Stimulated activated CD4-positive, alpha-beta T cell treated with anti-CD3 and anti-CD28 coated beads, Interleukin-12 subunit alpha, Interleukin-12 subunit beta, amount 100 ng/mL, for 24 hours (primary cell): ENCODE results near the gene MYO5B.

ENCODE experiments used
- DNase-seq, 2 experiments: peaks; one replicate each; pipeline ENCODE4 v3.0.0-alpha.2; 2020; ENCODE audit warnings: low read depth in 2 of 2

MYO5B gene

DNA sequence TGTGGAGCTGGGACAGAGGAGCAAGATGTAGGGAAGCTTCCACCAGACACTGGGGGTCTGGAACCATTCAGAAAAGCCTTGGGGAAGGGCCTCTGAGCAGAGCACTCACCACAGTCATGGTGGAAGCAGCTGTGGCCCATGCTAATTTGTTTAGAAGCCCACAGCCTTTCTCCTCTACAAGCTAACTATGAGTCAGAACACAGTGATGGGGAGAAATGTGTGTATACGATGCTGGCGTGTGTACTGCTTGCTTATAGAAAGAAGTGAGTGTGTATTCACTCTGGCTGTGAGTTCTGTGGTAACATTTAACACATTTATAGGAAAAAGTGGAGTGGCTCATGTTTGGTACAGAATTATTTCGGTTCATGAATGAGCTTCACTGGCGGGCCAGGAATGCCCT is 224.6 kb downstream of the MYO5B start:
- no peak for DNase-seq

DNA sequence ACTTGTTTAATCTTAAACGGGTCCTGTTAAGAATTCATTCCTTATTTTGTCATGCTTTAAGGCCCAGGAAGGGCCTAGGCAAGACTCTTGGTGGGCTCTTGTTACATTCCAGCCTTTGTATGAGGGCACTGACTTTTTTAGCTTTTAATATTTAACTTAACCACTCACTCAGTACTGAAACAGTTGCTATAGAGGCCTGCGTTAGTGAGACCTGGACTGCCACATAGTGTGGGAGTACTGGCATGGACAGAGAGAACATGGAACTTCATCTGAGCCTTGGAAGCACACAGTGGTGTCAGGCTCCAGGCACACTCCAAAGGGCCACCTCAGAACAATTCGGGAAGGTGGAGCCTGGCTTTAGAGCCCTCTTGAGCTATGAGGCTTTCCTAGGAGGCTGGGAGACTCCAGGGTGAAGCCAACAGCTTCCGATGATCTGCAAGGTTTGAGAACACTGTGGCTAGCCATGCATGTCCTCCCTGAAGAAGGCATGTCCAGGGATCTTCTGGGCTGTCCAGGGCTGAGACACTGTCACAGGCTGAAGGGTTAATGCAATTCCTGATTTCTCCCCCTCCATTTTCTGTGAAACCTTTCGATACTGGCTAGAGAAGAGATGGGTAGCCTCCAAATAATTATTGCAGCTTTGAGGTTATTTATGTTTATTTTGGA is 226.2 kb downstream of the MYO5B start:
- DNase-seq, result no peak

DNA sequence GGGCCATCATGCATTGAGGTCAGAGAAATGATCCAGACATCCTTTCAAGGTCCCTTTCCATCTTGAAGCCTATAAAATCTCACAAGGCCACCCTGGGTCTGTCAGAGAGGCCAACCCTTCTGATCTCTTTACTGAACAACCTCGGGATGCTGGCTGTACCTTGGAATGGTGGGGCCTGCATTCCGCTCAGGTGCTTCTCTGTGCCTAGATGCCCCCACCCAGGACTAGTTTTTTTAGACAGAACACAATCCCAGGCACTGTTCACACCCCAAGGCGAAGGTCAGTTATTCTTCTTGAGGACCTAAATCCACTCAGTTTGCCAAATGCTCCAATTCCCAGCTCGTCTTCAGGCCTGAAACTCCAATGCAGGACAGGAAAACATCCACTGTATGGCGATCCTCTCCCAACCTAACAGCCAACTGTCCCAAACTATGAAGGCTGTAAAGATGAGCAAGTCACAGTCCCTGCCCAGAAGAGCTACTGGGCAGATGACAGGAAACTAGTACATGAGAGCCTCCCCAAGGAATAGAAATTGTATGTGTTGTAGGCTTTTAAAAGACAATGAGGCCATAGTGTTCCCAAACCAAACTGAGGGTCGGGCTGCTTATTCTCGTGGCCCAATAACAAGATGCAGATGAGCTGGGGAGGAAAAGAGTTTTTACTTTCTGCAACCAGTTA is 227.2 kb downstream of the MYO5B start:
- no peak for DNase-seq

DNA sequence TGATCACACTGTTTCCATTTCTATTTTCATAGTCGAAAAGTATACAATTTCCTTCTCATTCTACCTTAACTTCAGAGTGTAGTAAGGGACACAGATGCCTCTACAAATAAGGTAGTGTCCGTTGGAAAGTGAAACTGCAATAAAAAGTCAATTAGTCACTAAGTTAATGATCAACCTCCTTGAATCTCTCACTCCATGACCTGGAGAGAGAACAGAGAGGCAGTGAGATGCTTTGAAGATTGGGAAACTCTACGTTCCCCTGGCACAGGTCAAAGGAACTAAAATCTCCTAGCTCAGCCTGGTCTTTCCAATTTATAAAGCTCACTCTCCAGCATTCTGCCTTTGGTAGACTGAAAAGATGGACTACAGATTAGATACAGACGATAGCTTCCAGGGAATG is 227.8 kb downstream of the MYO5B start:
- DNase-seq, result no peak

DNA sequence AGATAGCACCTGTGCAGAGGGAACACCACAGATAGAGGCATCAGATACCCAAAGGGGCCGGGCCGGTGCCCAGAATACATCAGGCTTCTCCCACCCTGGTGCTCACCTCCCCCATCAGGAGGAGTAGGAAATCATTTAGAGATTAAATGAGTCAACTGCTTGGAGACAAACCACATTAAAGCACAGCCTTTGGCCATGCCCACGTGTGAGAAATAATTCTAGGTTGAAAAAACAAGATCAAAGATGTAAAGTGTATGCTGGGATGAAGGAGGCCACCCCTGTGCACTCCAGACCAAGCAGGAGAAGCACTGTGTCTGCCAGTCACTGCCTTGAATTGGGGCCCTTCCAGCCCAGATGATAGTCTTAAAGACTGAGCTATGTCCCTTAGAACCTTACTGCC is 228.9 kb downstream of the MYO5B start:
- no peak for DNase-seq

DNA sequence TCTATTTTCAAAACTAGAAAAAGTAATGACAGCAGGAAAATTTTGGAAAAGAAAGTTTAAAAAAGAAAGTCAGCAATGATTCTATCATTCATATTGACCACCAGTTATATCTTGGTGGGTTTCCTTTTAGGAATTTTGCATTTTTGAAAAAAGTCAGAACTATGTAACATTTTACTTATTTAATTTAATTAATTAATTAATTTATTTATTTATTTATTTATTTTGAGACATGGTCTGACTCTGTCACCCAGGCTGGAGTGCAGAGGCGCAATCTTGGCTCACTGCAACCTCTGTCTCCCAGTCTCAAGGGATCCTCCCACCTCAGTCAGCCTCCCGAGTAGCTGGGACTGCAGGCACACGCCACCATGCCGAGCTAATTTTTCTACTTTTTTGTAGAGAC is 231.7 kb downstream of the MYO5B start:
- no peak for DNase-seq

DNA sequence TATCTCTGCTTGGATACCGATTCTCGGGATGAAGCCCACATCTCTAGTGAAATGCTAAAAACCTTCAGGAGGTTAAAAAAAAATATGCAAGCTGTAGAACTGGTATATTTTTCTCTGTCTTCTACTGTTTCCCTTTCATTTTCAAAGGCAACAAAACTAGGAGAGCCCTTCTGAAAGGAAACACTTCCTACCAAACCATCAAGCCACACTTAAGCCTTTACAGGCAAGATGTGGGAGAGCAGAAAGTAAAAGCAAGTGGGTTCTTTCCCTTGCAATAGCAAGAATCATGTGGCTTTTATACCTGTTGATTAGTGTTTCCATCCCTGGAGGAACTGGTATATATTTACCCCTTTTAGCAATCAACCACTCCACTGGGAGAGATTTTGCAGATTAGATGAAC is 233.7 kb downstream of the MYO5B start:
- no peak for DNase-seq

DNA sequence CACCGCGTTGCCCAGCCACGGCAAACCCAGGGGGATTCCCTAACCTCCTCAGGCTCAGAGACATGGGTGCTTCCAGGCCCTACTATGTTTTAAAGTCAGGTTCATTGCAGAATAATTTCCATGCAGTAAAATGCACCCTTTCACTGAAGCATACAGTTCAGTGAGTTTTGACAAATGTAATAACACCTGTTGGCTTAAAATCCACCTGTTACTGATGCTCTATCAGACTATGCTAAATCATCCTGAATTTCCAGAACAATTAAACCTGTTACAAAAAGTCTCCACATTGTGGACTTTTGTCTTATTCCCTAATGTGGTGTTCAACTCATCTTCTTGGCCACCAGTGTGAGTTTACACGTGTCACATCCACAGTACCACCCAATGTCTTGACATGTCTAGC is 234.6 kb downstream of the MYO5B start:
- DNase-seq, result no peak

DNA sequence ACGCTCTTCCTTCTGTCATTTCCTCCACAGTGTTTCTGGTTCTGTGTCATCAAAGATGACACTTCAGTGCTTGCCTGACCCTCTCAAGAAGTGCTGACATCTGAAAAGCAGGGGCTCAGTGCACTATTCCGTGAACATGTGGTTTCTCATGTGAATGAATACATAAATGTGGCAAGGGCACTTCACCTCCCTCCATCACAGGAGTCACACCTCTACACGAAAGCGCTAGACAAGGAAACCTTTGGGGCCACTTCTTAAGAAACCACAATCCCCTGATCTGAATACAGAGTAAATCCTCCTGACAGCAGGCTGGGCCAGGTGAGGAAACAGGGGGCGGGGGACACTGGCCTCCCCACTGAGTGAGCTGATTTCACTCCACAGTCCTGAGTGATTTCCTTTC is 235.8 kb downstream of the MYO5B start:
- no peak for DNase-seq

DNA sequence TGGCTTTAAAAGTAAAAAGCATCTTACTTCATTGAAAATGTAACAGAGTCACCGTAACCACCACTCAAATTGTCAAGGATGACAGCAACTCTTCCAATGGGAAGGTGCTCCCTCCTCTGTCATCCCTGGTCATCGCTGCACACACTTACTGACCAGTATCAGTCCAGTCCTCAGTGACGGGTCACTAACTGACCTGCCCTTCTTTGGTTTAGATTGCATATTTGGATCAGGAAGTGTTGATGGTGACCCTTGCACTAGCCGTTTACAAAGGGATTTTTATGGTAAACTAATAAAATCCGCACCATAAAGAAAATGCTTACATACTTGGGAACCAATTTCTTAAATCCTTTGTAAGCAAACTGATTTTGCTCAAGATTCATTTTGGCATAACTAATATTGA is 239.7 kb downstream of the MYO5B start:
- DNase-seq, result no peak

DNA sequence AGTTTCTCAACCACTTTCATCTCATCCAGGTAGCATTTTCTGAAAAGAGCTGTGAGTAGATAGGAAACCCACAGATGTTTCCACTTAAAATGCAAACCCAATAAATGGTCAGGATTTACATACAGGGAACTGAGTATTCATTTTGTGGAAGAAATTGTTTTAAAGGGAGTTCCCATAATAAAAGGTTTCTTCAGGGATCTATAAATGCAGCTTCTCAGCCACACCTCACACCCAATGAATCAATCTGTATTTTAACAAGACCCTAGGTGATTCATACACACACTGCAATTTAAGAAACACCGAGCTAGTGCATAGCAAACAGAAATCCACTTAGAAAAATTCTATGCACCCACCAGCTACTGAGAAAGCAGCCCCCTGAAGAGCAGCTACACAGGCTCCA is 241.6 kb downstream of the MYO5B start:
- no peak for DNase-seq

DNA sequence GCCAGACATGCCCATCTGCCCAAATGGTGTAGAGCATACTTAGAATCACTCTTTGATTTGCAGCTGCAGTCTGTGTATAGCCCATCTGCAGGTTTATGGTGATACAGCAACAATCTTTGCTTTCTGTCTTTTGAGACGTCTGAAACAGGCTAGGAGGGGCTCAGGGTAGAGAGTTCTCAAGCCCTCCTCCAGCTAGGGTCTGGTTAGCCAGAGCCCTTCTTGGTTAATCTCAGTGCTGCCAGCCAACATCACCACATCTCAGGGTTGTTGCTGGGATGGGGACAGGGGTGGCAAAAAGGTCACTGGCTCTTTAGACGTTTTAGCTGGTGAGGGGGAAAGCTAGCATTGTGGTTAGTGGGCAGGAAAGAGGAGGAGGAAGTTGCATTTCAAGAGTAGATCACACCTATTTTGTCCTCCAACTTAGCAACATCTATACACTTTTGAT is 245.0 kb downstream of the MYO5B start:
- no peak for DNase-seq

DNA sequence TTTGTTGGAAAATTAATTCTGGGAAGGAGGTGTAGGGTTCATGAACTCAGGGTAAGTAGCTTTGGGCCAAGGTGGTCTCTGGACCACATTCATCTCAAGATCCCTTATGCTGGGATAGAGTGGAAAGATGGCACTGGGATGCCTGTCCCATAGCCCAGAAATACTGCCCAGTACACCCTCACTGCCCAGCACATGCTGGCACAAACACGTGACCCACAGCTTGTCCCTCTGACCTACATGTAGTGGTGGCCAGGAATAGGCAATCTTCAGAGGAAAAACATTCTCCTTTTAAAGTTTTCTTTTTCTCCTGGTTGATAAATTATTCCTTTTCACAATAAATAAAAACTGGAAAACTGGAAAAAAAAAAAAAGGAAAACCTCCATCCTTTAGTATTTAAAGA is 246.0 kb downstream of the MYO5B start:
- DNase-seq, result no peak

DNA sequence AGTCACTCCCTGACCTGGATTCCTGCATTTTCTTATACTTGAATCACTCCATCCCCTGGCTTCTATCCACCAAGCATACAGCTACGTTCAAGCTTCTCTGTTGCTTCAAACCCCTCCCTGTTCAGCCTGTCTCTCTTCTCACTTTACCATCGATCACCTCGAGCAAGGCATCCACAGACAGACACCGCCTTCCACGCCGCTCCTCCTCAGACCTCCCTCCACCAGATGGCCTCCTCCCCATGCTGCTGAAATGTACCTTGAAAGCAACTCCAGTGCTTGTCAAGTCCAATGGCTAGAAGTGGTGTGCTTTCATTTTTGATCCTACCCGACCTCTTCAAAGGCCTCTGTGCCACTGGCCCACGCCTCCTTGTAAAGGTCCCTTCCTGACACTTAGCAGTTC is 250.3 kb downstream of the MYO5B start:
- no peak for DNase-seq

DNA sequence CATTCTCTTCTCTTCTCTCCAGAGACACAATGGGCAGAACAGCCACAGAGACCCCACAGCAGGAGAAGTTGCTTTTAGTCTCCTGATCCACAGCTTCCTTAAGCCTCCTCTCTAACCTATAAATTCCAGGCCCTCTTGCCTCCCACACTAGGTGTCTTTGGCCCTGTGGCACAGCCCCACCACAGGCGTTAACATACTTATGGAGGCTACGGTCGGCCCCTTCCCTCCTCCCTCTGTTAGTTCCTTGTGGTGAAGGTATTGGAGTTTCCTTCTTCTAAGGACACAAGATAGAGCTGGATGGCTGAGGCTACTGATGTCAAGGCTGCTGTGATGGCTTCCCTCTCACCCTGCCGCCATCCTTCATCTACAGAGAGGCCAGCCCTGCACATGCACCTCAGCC is 258.1 kb downstream of the MYO5B start:
- no peak for DNase-seq

DNA sequence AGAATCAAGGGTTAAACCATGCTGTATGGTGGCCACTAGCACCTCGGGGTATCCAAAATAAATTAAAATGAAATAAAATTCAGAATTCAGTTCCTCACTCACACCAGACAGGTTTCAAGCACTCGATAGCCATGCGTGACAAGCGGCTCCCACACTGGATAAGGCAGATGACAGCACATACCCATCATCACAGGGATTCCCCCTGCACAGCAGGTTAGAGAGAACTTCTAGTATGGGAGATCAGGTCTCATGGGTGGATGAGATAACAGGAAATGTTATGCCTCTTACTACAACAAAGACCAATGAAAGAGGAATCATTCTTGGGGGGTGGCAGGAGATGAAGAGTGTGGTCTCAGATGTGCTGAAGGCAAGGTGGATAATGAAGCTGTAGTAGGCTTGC is 259.7 kb downstream of the MYO5B start:
- no peak for DNase-seq

DNA sequence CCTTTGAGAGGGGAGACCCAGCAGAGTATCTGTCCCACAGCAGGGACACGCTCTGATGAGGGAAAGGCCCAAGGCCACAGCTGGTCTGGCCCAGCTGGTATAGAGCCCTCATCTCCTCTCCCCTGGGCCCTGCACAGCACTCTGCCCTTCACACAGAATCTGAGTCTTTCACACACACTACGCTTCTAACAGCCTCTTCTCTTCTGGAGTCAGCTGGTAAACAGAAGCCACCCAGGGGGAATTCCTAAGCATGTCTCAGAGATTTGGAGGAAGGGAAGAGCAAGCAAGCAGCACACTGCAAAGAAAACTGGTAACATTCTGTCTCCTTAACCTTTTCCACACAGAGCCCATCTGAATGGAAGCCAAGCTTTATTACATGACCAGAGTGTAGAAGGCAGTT is 260.5 kb downstream of the MYO5B start:
- no peak for DNase-seq

DNA sequence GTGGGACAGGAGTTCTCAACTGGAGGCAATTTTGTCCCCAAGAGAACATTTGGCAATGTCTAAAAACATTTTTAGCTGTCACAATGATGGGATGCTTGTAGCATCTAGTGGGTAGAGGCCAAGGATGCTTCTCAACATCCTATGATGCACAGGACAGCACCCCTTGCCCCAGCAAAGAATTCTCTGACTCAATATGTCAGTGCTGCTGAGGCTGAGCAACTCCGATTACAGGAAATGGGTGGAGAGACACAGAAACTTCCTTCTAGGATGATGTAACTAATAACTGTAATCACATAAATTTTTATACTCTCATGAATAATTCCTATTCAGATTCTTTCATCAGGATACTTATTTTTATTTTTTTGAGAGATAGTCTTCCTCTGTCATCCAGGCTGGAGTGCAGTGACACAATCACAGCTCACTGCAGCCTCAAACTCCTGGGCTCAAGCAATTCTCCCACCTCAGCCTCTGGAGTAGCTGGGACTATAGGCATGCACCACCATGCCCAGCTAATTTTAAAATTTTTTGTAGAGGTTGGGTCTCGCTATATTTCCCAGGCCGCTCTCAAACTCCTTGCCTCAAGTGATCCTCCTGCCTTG is 261.3 kb downstream of the MYO5B start:
- DNase-seq, result no peak

DNA sequence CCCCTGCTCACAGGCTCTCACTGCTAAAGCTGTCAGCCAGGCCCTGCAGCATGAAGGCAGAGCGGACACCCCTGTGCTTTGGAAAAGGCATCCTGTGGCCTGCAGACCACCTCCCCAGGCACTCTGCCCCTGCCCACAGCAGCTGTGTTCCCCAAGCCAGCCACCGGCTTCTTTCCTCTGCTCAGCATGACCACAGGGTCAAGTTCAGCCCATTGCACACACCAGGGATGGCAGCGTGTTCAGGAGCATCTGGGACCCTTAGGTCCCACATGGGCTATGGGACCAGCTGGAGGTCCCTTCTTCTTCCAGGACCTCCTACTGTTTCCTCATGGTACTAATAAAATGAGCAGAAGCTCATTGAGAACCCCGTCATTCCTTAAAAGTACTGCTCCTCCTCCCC is 263.2 kb downstream of the MYO5B start:
- no peak for DNase-seq

DNA sequence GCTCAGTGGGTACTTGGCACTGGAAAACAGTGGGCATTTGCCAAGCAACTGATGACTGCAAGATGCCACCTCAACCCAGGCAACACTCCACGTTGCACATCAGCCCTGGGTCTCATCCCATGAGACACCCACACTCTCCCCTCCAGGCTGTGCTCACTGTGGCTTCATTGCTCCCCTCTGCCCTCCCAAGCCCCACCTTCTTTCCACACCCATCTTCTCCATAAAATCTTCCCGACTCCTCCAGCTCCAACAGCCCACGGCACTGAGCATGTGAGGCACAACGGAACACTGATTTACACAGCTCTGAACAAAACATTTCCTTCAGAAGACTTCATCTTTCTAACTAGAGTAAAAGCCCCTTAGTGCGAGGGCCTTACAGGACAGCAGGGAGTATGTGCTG is 263.8 kb downstream of the MYO5B start:
- DNase-seq, result no peak

DNA sequence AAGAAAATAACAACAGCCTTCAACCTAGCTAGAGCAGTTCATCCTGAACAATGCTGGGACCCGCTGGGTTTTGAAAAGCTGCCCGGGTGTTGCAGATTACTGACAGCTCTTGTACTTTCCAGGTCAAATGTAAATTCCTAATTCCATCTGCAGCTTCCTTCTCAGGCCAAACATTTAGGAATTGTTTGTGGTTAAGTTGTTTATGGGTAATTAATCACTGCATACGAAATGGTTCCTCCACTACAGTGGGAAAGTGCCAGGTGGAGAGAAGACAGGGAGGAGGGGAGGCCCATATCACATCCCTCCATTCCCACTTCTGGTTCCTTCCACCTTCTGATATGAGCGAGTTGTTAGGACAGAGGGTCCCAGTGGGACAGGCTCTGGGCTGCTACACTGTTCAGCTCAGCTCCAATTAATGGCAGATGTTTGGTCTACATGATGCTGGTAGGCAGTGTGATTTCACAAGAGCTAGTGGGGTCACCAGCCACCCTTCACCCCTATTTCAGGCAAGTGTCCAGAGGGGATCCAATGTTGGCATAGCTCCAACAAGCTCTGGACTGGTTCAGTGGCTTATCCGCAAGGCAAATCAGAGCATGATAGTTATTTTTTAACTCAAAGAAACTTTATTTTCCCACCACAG is 268.7 kb downstream of the MYO5B start:
- DNase-seq, result no peak

DNA sequence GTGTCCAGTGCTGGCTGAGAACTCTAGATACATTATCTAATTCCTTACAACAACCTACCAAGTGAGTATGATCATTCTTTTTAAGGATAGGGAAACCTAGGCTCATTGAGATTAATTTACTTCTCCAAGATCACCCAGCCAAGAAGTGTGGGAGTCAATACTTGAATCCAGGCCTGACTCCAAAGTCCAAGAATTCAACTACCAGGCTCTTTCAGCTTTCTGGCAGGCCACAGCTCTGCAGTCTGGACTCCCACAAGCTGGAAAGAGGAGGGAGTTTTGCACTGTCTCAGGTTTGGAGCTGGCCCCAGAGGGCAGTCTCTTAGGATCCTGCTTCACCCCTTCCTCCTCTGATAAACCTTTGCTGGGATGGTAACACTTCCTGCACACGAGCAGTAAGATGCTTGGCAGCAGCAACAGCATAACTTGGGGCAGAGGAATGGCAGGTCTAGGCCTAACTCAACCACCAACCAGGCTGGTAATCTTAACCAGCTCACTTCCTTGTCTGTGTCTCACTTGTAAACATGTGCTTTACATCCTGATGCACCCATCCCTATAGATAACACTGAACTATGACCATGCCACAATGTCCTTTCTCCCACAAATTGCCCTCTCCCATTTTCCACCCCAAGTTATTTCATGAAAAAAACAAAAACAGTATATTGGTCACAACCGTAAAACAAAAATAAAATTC is 270.5 kb downstream of the MYO5B start:
- DNase-seq, result no peak
